H1 (cell line): ENCODE data around the gene CERKL. TPM values are rescaled to one million over a fixed set of nuclear protein-coding genes. Genes with fewer than 3 reads are reported as not detected.

ENCODE experiments used
- CTCF ChIA-PET: fragments of 300-600 bp; sonication (Branson Sonifier 250); formaldehyde crosslinking; loops from one replicate; lab custom pipeline; 2021; ENCODE audit not compliant: partially characterized antibody; lab: Charles Lee
- POLR2A ChIA-PET: fragments of 300-600 bp; sonication (Branson Sonifier 250); formaldehyde crosslinking; loops from one replicate; lab custom pipeline; 2021; ENCODE audit warnings: inconsistent platforms; ENCODE audit not compliant: partially characterized antibody; lab: Charles Lee
- DNase-seq, 2 experiments: peaks; one replicate each; pipeline versions ENCODE4 v3.0.0 to v3.0.0-alpha.2; 2010 to 2022; ENCODE audit warnings: low spot score in 2 of 2, low read depth in 1 of 2, mixed read lengths in 1 of 2
- FAIRE-seq: peaks from 2 replicates; lab custom pipeline; 2011; peaks lifted over from hg19 to GRCh38; lab: Jason Lieb, UNC
- H2AFZ ChIP-seq: 2 replicates; pipeline ENCODE4 v1.8.1; 2012; ENCODE audit warnings: low read length, inconsistent platforms
- H2AK5ac ChIP-seq: 2 replicates; pipeline ENCODE4 v1.6.1; 2013; ENCODE audit warnings: low read depth, low read length
- H2BK120ac ChIP-seq: replicated peaks from 2 replicates; pipeline ENCODE3; 2013; ENCODE audit warnings: low read depth, low read length, inconsistent platforms
- H2BK12ac ChIP-seq: 2 replicates; pipeline ENCODE4 v1.6.1; 2013; ENCODE audit warnings: low read depth, low read length
- H2BK15ac ChIP-seq: 2 replicates; pipeline ENCODE4 v1.6.1; 2013; ENCODE audit warnings: low read length
- H2BK20ac ChIP-seq: 2 replicates; pipeline ENCODE4 v1.6.1; 2013; ENCODE audit warnings: low read length
- H2BK5ac ChIP-seq: 2 replicates; pipeline ENCODE4 v1.6.1; 2013; ENCODE audit warnings: low read depth, low read length
- H3K14ac ChIP-seq: 2 replicates; pipeline ENCODE4 v1.6.1; 2013; ENCODE audit warnings: inconsistent platforms; ENCODE audit not compliant: insufficient read length
- H3K18ac ChIP-seq: 2 replicates; pipeline ENCODE4 v1.6.1; 2013; ENCODE audit warnings: low read length; ENCODE audit errors: extremely low read depth
- H3K23ac ChIP-seq: 2 replicates; pipeline ENCODE4 v1.6.1; 2013; ENCODE audit warnings: inconsistent platforms; ENCODE audit not compliant: insufficient read length
- H3K23me2 ChIP-seq: 2 replicates; pipeline ENCODE4 v1.6.1; 2013; ENCODE audit warnings: low read depth, low read length
- H3K27ac ChIP-seq: 2 replicates; pipeline ENCODE4 v1.6.1; 2011; ENCODE audit warnings: low read depth, low read length, inconsistent platforms
- H3K27me3 ChIP-seq, 4 experiments: replicated peaks in 1 of 4; 1 replicate in 1 of 4; 2 replicates in 3 of 4; pipeline versions ENCODE4 v1.6.1 to v1.8.1; 2011 to 2013; ENCODE audit warnings: low read length in 3 of 4, mild to moderate bottlenecking in 3 of 4, inconsistent platforms in 2 of 4, mixed read lengths in 2 of 4, moderate library complexity in 1 of 4; ENCODE audit not compliant: control insufficient read depth in 3 of 4, insufficient read depth in 3 of 4; ENCODE audit errors: extremely low read depth in 1 of 4
- H3K36me3 ChIP-seq, 4 experiments: 2 replicates each; pipeline versions ENCODE4 v1.6.1 to v1.8.1; 2011 to 2013; ENCODE audit warnings: mild to moderate bottlenecking in 4 of 4, low read length in 3 of 4, moderate library complexity in 2 of 4, control low read depth in 1 of 4, inconsistent platforms in 1 of 4; ENCODE audit not compliant: insufficient read depth in 4 of 4, control insufficient read depth in 2 of 4
- H3K4ac ChIP-seq: replicated peaks from 2 replicates; pipeline ENCODE3; 2013; ENCODE audit warnings: low read length, low read depth, mixed read lengths, inconsistent platforms; ENCODE audit not compliant: insufficient read length
- H3K4me1 ChIP-seq, 4 experiments: replicated peaks in 1 of 4; 1 replicate in 1 of 4; 2 replicates in 3 of 4; pipeline versions ENCODE4 v1.6.1 to v1.8.1; 2011 to 2013; ENCODE audit warnings: low read length in 3 of 4, inconsistent platforms in 2 of 4, mixed read lengths in 1 of 4; ENCODE audit not compliant: insufficient read depth in 4 of 4, control insufficient read depth in 3 of 4
- H3K4me2 ChIP-seq, 2 experiments: 2 replicates each; pipeline versions ENCODE4 v1.6.1 to v1.8.1; 2011 to 2013; ENCODE audit warnings: low read depth in 2 of 2, low read length in 2 of 2, control low read depth in 1 of 2, inconsistent platforms in 1 of 2, mild to moderate bottlenecking in 1 of 2; ENCODE audit not compliant: insufficient read depth in 1 of 2
- H3K4me3 ChIP-seq, 4 experiments: fragments of 200-600, 300-600 bp in 1 of 4; sonication (generic), shearing (Covaris generic), sonication (Bioruptor Twin) in 1 of 4; 2 replicates each; pipeline versions ENCODE4 v1.5.1 to v1.8.1; 2011 to 2016; ENCODE audit warnings: low read length in 4 of 4, low read depth in 3 of 4, control low read depth in 2 of 4, inconsistent platforms in 2 of 4, mild to moderate bottlenecking in 2 of 4, mixed read lengths in 1 of 4, moderate library complexity in 1 of 4; ENCODE audit not compliant: insufficient read depth in 2 of 4; ENCODE audit errors: extremely low read depth in 1 of 4
- H3K56ac ChIP-seq: replicated peaks from 2 replicates; pipeline ENCODE3; 2013; ENCODE audit warnings: low read depth, mild to moderate bottlenecking, mixed read lengths, low read length, inconsistent platforms; ENCODE audit not compliant: insufficient read length
- H3K79me1 ChIP-seq: 2 replicates; pipeline ENCODE4 v1.6.1; 2013; ENCODE audit warnings: low read depth, low read length, control low read depth
- H3K79me2 ChIP-seq, 2 experiments: 2 replicates each; pipeline versions ENCODE4 v1.6.1 to v1.8.1; 2012 to 2013; ENCODE audit warnings: low read length in 2 of 2, mild to moderate bottlenecking in 2 of 2, inconsistent platforms in 1 of 2; ENCODE audit not compliant: insufficient read depth in 2 of 2, control insufficient read depth in 1 of 2
- H3K9ac ChIP-seq, 4 experiments: replicated peaks in 1 of 4; 1 replicate in 1 of 4; 2 replicates in 3 of 4; pipeline versions ENCODE4 v1.6.1 to v1.8.1; 2011 to 2013; ENCODE audit warnings: low read depth in 3 of 4, low read length in 3 of 4, control low read depth in 2 of 4, mild to moderate bottlenecking in 2 of 4, moderate library complexity in 2 of 4, inconsistent platforms in 1 of 4; ENCODE audit errors: extremely low read depth in 1 of 4
- H3K9me3 ChIP-seq, 2 experiments: 2 replicates each; pipeline versions ENCODE4 v1.6.1 to v1.8.1; 2012 to 2013; ENCODE audit warnings: mild to moderate bottlenecking in 2 of 2, moderate library complexity in 2 of 2, control low read depth in 1 of 2, inconsistent platforms in 1 of 2, low read depth in 1 of 2, low read length in 1 of 2, mixed read lengths in 1 of 2; ENCODE audit not compliant: insufficient read depth in 2 of 2
- H4K20me1 ChIP-seq, 2 experiments: replicated peaks in 1 of 2; 2 replicates each; pipeline versions ENCODE3 to v1.8.1; 2011 to 2013; ENCODE audit warnings: inconsistent platforms in 2 of 2, low read length in 2 of 2, mild to moderate bottlenecking in 1 of 2; ENCODE audit not compliant: insufficient read depth in 2 of 2, control insufficient read depth in 1 of 2
- H4K5ac ChIP-seq: 2 replicates; pipeline ENCODE4 v1.6.1; 2013; ENCODE audit warnings: low read length, low read depth, mixed read lengths, inconsistent platforms; ENCODE audit not compliant: insufficient read length
- H4K8ac ChIP-seq: 2 replicates; pipeline ENCODE4 v1.8.0; 2013; ENCODE audit warnings: mild to moderate bottlenecking, moderate library complexity, low read length, inconsistent platforms; ENCODE audit not compliant: insufficient read depth; ENCODE audit errors: extremely low read depth
- H4K91ac ChIP-seq: replicated peaks from 2 replicates; pipeline ENCODE3; 2013; ENCODE audit warnings: low read length, mixed read lengths, inconsistent platforms; ENCODE audit not compliant: insufficient read length
- BCL11A ChIP-seq, 2 experiments: IDR thresholded peaks; one replicate each; pipeline ENCODE4 v1.6.1; 2011; ENCODE audit warnings: low read depth in 2 of 2, low read length in 2 of 2, mild to moderate bottlenecking in 2 of 2
- HDAC2 ChIP-seq, 2 experiments: fragments of 300-600 bp in 1 of 2; sonication (generic) in 1 of 2; IDR thresholded peaks; 2 replicates each; pipeline ENCODE4 v1.6.1; 2011 to 2012; ENCODE audit warnings: low read depth in 2 of 2, low read length in 2 of 2, mild to moderate bottlenecking in 2 of 2, moderate library complexity in 2 of 2, borderline replicate concordance in 1 of 2, inconsistent platforms in 1 of 2
- WGBS, 2 experiments: shearing (Covaris generic) in 1 of 2; methylation state at CpG; one replicate each; pipeline versions ENCODE4 v1.1.6 to v1.1.7; 2013 to 2015; ENCODE audit warnings: low lambda C conversion rate in 2 of 2, mixed read lengths in 2 of 2, inconsistent platforms in 1 of 2, low coverage in 1 of 2, missing lambda C conversion rate in 1 of 2; ENCODE audit not compliant: insufficient replicate concordance in 2 of 2, insufficient coverage in 1 of 2, insufficient read length in 1 of 2; ENCODE audit errors: extremely low coverage in 1 of 2, missing lambda C conversion rate in 1 of 2; 5-methylcytosine and 5-hydroxymethylcytosine counted together
- polyA plus RNA-seq, 7 experiments: library from polyadenylated mRNA; depleted of rRNA in 3 of 7; stranded (reverse) in 5 of 7; unstranded in 2 of 7; fragments of >200 nt in 5 of 7; fragments of 200-250 nt in 2 of 7; gene quantifications; 1 replicate in 5 of 7; 2 replicates in 1 of 7; 4 replicates in 1 of 7; pipeline versions ENCODE4 v1.2.1 to v1.2.3, GENCODE V29; 2011 to 2013; ENCODE audit warnings: missing spikeins in 2 of 7, mixed read lengths in 2 of 7
- total RNA-seq: library from RNA; stranded (reverse); fragmentation: NEBNext Ultra II Directional; extraction: Animal tissue kit (Norgen Biotek cat#: 25700); gene quantifications from 2 replicates; pipeline ENCODE4 v1.2.1, GENCODE V29; 2021

CERKL gene
- total and polyA plus RNA-seq, 2 of the 8 experiments (the other 6 are each of a cell fraction or from before 2014, with no cell fraction given) = 0.05 TPM; not detected in 1

DNA sequence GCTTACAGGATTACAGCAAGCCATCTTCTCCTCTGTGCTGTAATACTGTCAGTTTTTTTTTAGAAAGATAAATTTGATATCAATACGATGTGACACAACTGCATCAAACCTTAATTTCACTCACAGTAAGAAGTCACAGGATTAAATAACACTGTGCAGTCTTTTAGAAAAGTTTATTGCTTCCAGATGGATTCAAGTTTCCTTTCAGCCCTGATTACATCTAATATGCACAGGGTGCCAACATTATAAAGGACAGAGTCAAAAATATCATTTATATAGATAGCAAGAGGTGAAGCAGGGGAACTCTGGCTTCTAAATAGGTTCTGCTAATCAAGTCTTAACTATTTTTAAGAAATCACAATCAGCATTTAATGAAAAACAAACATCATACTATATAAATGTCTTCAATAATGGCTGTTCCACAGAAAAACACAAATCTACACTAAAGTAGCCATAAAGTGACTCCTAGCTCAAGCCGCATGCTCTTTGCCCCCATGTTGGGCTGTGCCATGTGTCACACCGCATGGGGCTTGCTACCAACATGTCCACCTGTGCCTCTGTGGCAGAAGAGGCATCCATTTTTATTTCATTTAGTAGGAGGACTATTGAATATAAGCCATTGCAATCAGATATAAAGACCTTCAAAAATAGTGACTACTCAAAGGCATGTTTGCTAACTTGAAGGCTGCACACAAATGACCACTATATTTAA lies 35.0 kb downstream of the CERKL start:
- H2BK5ac ChIP-seq = no peak overlapping the region
- TF ChIP-seq HDAC2 (IDR thresholded peaks at IDR 0.05; ENCODE audit: borderline replicate concordance in 1 of 2, low read depth in 2 of 2, low read length in 2 of 2) = no peak
- no peak for TF ChIP-seq BCL11A (IDR thresholded peaks at IDR 0.05; ENCODE audit: low read depth in 2 of 2, low read length in 2 of 2)

More for the DNA sequence above, 35.0 kb downstream of the CERKL start:
- no peak overlapping the region for H2AFZ ChIP-seq
- POLR2A ChIA-PET = no interaction called here
- H2BK15ac ChIP-seq = no peak overlapping the region
- H4K5ac ChIP-seq = no peak overlapping the region
- FAIRE-seq (no peak), DNase-seq (no peak)
- H4K20me1 ChIP-seq = no peaks in the 10 kb centered on the region
- CTCF ChIA-PET = interaction anchor here (0.7 kb wide), 1 partner anchor 20 kb away, joined by 3 read pairs; no protein-coding TSS in a partner anchor
- no peak overlapping the region for H3K4me3 ChIP-seq
- H3K4ac ChIP-seq = no peak overlapping the region
- H3K79me1 ChIP-seq = no peaks in the 10 kb centered on the region
- H2BK20ac ChIP-seq = no peak overlapping the region
- H3K9me3 ChIP-seq = no peaks in the 10 kb centered on the region
- H3K56ac ChIP-seq = no peak overlapping the region
- no peak overlapping the region for H4K8ac ChIP-seq
- H2BK120ac ChIP-seq = no peak overlapping the region
- no peaks in the 10 kb centered on the region for H3K79me2 ChIP-seq
- no peak overlapping the region for H3K18ac ChIP-seq
- 92% methylated on average over 3 of the region's 3 CpGs; no CpG with 5 or more reads in 1 of the 2 experiments for WGBS, 2 experiments
- no peak overlapping the region for H3K14ac ChIP-seq
- no peak overlapping the region for H2AK5ac ChIP-seq
- H3K9ac ChIP-seq = no peak overlapping the region
- no peak overlapping the region for H3K23ac ChIP-seq
- H3K36me3 ChIP-seq = no peaks in the 10 kb centered on the region
- no peak overlapping the region for H4K91ac ChIP-seq
- no peak overlapping the region for H3K4me2 ChIP-seq
- no peak overlapping the region for H3K27ac ChIP-seq
- no peaks in the 10 kb centered on the region for H3K4me1 ChIP-seq
- no peaks in the 10 kb centered on the region for H3K23me2 ChIP-seq
- H2BK12ac ChIP-seq = no peak overlapping the region
- peaks cover 0 to 1% (median 0%) of the 10 kb centered on the region in 4 experiments; a peak in 1 of 7 replicates for H3K27me3 ChIP-seq
